Stromal cell of bone marrow (primary cell): Measurements from ENCODE around the gene PSMD8.
"Not testable (repeated sequence)": the region's sequence is repeated elsewhere in the genome, so short reads cannot be mapped to it uniquely, and the experiment has no call there.

Experiments
- DNase-seq: peaks from one replicate; pipeline ENCODE4 v3.0.0-alpha.2; 2012; ENCODE audit warnings: low read depth

PSMD8 gene

GRCh38 chr19:38387550-38388348, 13.4 kb downstream of the PSMD8 start, which contains the start of gene GGN:
Gene GGN, minus strand, starts transcription at chr19:38388034. Its CDS starts 773 bp downstream, at chr19:38387261.
- DNase-seq = peak; percentile 87

DNA sequence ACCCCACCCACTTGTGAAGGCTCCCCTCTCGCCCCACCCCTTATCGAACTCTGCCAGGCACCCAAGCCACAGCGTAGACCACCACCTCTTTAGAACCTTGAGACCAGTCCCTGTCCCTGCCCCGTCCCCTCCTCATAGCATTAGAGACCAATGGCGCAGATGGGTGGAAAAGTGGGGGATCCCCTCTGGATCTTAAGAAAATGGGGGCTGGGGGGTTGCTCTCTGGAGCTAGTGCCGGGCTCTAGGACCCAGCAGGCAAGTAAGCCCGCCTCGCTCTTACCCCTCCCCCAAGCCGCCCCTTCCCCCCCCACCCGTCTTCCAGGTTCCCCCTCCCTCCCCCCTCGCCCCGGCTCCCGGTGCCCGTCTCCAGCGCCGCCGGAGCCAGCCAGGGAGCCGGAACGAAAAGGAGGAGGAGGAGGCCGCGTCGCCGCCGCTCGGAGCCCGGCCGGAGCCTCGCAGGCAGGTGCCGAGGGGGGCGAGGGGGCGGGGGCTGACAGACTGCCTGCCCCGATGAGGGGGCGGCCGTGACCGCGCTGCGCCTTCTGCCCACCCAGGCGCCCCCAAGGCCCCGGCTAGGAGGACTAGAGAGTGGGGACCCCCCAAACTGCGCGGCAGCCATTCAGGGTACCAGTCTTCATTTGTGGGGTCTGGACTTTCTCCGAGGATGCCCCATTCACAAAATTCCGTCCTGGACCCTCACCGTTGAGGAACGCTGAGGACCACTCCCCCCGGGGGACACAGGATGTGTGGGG, 14.2 kb downstream of the PSMD8 start, which contains the start of gene SPRED3:
Gene SPRED3, plus strand, starts transcription at position 349 of the 752 bp plus-strand sequence. CDS start 1,606 bp downstream, outside the sequence.
- DNase-seq = no peak

GRCh38 chr19:38389101-38389925, 14.9 kb downstream of the PSMD8 start:
- DNase-seq = peak; percentile 85

- DNase-seq = no peak
Measured at GRCh38 chr19:38389957-38390924, 15.9 kb downstream of the PSMD8 start.

DNA sequence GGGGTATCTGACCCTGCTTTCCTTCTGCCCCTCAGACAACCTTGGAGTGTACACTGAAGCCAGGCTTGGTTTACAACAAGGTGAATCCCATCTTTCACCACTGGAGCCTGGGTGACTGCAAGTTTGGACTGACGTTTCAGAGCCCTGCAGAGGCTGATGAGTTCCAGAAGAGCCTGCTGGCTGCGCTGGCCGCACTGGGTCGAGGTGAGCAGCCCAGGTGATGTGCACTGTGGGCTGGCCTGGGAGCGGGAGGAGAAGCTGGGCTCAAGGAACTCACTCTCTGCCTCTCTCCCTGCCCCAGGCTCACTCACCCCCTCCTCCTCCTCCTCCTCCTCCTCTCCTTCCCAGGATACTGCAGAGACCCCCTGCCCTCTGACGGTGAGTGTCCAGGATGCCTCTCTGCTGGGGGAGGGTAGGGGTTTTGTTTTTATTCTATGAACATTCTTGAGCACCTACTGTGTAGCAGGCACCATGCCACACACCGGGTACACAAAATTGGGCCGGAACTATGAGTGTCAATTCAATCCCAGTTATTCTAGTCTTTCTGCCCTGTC, 17.6 kb downstream of the PSMD8 start:
- DNase-seq = no peak

DNA sequence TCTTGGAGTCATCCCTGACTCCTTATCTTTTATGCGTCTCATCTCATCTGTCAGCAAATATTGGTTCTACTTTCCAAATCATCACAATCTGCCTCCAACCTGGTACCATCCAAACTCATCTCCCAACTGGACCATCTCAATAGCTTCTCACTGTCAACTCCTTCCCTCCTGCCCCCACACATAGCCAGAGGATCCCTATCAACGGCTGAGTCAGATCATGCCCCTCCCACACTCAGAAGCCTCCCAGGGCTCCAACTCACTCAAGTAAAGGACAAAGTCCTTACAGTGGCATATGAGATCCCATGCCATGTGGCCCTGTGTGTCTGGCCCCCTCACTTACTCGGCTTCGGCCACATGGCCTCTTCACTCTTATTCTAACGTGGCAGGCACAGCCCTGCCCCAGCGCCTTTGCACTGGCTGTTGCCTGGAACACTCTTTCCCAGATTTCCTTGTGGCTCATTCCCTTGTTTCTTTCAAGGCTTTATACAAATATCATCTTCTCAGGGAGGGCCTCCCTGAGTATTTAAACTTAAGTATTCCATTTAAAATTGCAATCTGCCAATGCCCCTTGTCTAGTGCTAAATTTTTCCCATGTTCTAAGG, 18.4 kb downstream of the PSMD8 start:
- no peak for DNase-seq

GRCh38 chr19:38394488-38394887, 20.1 kb downstream of the PSMD8 start:
- no peak for DNase-seq

GRCh38 chr19:38395381-38396114, 21.2 kb downstream of the PSMD8 start:
- no peak for DNase-seq

- no peak for DNase-seq
Measured at GRCh38 chr19:38399081-38399480, 24.7 kb downstream of the PSMD8 start.

DNA sequence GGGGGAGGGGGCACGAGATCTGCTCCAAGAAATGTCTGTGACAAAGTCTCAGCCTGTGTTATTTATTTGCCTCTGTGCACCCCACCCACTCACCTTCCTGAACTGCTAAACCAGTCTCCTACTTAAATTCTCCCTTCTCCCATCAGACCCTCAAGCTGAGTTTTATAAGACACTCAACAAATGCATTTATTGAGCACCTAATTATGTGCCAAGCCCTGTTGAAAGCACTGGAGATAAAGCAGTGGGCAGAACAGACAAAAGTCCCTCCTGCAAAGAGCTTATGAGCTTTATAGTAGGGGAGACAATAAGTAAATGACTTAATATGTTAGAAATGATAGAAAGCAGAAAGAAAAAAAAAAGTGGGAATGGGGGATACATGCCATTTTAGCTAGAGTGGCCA, 25.2 kb downstream of the PSMD8 start:
- DNase-seq = no peak

DNA sequence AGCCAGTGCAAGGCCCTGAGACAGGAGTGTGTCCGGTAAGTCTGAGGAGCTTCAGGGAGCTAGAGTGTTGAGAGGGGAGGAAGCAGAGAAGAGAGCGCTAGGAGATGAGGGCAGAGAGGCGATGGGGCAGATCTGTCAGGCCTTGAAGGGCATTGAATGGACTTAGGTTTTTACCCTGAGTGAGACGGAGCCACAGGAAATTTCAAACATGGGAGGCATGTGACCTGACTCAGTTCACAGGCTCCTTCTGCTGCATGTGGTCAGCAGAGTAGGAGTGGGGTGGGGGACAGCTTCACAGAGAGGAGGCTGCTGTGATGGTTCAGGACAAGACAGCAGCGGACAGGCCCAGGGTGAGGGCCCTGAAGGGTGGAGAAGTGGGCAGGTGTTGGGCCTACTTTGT, 26.0 kb downstream of the PSMD8 start:
- DNase-seq = no peak

- DNase-seq = no peak
Measured at GRCh38 chr19:38401148-38401547, 26.8 kb downstream of the PSMD8 start.

DNA sequence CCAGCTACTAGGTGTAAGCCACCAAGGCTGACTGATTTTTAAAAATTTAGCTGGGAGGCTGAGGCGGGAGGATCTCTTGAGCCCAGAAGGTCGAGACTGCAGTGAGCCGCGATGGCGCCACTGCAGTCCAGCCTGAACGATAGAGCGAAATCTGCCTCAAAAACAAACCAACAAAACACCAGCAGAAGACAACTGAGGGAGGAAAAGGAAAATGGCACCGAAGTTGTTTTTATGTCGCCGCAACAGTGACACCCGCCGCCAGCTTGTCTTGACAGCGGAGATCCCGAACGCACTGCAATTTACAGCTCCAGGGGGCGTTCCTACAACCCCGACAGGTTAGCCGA, 28.2 kb downstream of the PSMD8 start:
- no peak for DNase-seq

DNA sequence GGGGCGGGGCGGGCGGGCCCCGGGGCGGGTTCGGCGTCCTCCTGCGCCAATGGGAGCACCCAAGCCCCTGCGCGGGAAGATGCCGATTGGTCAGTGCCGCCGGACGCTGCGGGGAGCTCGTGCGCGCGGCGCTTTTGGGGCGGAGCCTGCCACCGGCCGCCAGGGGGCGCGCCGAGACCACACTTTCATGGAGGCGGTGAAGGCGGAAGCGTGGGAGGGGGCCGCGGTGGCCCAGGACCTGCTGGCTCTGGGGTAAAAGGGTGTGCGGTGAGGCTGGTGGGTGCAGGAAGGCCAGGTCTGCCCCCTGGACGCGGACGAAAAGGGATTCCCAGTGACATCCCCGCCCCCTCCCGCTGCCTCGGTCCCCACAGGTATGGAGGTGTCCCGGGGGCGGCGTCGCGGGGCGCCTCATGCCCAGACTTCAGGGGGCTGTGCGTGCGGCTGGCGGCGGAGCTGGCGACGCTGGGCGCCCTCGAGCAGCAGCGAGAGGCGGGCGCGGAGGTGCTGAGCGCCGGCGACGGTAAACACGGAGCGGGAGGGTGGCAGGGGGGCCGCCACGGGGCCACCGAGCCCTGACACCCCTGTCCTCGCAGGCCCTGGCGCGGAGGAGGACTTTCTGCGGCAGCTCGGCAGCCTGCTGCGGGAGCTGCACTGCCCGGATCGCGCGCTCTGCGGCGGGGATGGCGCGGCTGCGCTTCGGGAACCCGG, 28.8 kb downstream of the PSMD8 start, which contains the start of gene FAM98C:
Gene FAM98C, plus strand, starts transcription at position 127 of the 708 bp plus-strand sequence. Its CDS starts 61 bp downstream, at position 188.
- peak; percentile 92 for DNase-seq

- DNase-seq = no peak
Measured at GRCh38 chr19:38404858-38405257, 30.5 kb downstream of the PSMD8 start.

GRCh38 chr19:38405276-38405675, 30.9 kb downstream of the PSMD8 start:
- DNase-seq = no peak

DNA sequence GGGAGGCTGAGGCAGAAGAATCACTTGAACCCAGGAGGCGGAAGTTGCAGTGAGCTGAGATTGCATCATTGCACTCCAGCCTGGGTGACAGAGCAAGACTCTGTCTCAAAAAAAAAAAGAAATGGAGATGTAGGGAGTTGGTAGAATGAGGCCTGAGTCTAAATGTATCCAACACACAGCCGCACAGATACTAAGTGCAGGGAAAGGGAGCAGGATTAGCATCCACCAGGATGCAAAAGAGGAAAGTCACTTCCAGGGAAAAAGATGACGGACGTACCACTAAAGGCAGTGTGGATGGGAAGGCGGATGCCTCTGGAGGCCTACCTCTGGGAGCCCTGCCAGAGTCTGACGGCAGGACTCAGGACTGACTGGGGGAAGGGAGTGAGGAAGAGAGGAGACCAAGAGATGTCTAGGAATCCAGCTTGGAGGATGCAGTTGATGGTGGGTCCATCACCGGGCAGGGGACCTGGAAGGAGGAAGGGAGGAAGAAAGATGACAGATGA, 35.3 kb downstream of the PSMD8 start:
- peak; percentile 57 for DNase-seq

DNA sequence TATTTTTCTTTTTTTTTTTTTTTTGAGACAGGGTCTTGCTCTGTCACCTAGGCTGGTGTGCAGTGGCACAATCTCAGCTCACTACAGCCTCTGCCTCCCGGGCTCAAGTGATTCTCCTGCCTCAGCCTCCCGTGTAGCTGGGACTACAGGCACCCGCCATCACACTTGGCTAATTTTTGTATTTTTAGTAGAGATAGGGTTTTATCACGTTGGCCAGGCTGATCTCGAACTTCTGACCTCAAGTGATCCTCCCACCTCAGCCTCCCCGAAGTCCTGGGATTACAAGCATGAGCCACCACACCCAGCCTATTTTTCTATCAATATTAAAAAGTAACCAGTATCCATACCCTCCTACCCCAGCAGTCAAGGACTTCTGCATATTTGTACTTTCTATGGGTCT, 36.0 kb downstream of the PSMD8 start:
- DNase-seq = not testable (repeated sequence)
